Activated CD4-positive, CD25-positive, alpha-beta regulatory T cell treated with anti-CD3 and anti-CD28 coated beads, Interleukin-2, amount 50 U/mL, for 16 hours (primary cell): Measurements from ENCODE around the gene FAM171A2.

Source experiments
- DNase-seq: peaks from one replicate; pipeline ENCODE4 v3.0.0-alpha.2; 2020; ENCODE audit warnings: low read depth, low spot score

Gene FAM171A2

DNA sequence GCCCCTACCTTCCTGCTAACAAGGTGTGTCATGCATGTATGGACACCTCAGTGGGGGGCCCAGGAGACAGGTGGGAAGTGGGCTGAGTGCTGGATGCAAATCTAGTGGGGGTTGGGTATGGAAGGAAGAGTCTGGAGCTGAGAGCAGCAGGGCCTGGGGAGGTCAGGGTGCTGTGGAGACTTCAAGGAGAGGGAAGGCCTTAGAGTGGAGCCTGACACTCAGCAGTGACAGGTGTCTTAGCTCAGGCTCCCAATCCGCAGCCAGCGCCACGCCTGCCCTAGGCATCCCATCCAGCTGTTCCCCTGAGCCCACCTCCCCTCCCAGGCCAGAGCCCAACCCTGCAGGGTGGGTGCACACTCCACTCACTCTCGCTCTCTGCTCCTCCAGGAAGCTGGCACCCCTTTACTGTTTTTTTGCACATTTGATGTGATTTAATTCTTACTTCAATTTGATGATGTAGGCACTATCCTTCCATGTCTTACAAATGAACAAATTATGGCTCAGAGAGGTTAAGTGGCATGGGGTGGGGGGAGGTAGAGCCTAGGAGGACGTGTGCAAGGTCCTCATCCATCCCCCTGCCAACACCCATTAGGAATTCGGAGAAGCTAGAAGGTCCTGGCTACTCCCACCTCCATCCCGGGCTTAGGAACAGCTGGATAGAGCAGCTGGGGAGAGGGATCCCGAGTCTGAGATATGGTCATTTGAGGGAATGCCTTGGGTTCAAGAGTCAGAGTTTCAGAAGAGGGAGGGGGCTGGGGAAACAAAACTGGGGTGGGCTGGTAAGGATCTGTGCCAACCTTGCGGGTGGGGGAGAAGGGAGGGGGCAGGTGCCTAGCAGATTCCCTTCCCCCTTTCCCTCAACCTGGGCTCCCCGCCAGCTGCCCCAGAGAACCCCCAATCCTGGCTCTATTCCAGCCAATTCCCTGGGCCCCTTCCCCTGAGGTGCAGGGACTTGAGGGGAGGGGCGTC lies 2.1 kb downstream of the FAM171A2 start:
- DNase-seq = no peak

DNA sequence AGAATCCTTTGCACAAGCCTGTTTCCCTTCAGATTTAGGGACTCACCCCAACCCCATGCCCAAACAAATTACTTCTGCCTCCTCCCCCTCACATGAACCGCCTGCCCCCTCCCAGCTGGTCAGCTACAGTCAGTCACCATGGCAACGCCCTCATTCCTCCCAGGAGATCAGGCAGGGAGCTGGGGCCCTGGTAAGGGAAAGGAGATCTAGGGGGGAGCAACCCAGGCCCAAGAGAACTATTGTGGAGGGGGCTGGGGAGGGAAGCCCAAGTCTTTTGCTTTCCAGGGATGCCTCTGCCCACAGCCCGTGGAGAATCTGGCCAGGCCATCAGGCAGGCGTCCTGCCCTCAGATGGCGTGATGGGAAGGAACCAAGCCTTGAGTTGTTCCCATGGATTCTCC lies 2.8 kb downstream of the FAM171A2 start:
- no peak for DNase-seq

DNA sequence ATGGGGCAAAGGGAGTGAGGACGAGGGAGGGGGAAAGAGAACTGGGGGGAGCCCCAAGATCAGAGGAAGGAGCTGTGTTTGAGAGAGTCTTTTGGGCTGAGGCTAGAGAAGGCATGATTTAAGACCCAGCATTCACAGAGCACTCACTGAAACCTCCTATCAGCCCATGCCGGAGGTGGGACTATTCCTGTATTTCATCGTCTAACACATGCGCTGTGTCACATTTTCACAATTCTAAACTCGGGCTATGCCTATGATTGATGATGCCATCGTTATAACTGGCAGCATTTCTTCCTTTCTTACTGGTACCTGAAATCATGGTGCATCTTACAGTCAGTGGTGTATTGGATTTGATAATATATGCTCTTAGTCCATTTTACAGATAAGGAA lies 3.5 kb downstream of the FAM171A2 start:
- DNase-seq = no peak

DNA sequence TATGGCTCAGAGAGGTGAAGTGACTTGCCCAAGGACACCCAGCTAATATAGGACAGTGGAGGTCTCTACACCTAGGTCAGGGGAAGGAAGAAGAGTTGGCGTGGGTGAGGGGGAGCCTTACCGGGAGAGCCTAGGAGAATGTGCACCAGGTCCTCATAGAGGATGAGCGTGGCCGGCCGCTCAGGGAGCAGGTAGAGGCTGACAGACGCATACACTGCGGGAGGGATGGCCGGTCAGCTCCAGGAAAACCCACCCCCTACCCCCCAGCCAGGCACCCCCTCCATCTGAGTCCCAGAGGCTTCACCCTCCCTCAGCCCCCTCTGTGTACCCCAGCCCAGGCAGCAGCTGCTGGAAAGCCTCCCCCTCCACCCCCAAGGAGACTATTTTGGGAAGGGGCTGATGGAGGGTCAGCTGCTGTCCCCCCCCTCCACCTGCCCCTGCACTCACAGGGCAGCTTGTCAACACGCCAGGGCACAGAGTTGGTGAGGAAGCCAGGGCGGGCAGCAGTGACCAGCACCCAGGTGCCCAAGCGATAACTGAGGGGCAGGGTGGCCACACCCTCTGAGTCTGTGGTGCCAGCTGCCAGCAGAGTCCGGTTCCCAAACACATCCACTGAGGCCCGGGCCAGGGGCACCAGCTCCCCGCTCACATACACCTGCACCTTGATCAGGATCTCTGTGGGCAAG lies 4.1 kb downstream of the FAM171A2 start:
- DNase-seq = no peak

DNA sequence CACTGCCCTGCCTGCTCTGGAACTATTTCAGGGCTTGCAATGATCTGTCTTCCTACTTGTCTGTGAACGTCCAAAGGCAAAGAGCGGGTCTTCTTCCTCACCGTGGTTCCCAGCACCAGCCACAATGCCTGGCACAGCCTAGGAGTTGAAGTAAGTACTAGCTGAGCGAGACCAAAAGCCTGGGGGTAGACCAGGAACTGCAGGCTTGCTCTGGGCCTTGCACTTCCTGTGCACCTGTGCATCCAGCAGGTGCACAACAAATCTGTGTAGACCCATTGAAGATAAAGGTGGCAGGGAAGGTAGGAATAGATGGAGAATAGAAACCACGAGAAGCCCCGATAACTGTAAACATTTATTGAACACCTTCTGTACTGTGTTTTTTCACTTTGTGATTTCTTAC lies 4.6 kb downstream of the FAM171A2 start:
- no peak for DNase-seq

DNA sequence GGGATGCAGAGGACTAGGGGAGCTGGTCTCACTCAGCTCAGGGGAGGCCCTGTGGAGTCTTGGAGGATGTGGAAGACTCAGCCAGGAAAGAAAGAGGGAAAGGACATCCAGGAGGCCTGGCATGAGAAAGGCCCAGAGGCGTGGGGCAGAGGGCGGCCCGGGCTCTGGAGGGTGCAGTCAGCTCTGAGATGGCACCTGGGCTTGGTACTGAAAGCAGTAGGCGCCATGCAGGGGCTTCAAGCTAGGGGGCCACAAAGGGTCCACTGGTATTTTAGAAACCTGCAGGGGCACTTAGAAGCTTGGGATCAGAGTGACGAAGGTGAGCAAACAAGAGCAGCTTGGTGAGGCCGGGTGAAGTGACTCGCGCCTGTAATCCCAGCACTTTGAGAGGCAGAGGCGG lies 5.6 kb downstream of the FAM171A2 start:
- no peak for DNase-seq

DNA sequence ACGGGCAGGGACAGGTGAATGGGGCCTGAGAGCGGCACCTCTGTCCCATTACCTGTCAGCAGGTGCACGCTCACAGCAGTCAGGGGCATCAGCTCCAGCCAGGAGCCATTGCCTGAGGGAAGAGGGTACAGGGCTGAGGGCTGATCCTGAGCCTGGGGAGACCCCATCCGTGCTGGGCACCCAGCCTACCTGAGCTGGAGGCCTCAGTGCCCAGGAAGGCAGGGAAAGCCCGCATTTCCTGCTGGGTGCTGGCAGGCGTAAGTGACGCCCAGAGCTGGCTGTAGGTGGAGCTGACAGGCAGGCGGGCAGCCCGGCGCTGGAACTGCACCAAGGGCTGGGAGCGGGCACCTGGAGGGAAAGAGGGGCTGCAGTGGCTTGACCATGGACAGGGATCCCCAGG lies 7.4 kb downstream of the FAM171A2 start:
- DNase-seq = no peak

DNA sequence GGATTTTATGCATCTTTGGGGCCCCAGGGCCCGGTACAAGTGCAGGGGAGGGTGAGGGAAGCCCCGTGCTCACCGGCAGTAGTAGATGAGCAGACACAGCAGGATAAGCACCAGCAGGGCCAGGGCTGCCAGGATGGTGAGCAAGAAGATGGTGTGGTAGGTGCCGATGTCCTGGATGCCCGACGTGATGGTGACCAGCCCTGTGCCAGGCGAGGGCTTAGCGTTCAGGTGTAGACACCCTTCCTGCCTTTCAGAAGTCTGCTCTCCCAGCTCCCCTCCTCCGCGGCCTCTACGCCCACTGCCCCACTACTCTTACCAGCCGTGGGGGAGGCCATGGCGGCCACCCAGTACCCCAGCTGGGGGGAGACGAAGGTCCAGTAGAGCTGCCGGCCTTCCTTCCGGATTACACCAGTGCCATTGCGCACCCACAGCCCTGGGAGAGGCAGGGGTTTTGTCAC lies 8.0 kb downstream of the FAM171A2 start:
- no peak for DNase-seq

DNA sequence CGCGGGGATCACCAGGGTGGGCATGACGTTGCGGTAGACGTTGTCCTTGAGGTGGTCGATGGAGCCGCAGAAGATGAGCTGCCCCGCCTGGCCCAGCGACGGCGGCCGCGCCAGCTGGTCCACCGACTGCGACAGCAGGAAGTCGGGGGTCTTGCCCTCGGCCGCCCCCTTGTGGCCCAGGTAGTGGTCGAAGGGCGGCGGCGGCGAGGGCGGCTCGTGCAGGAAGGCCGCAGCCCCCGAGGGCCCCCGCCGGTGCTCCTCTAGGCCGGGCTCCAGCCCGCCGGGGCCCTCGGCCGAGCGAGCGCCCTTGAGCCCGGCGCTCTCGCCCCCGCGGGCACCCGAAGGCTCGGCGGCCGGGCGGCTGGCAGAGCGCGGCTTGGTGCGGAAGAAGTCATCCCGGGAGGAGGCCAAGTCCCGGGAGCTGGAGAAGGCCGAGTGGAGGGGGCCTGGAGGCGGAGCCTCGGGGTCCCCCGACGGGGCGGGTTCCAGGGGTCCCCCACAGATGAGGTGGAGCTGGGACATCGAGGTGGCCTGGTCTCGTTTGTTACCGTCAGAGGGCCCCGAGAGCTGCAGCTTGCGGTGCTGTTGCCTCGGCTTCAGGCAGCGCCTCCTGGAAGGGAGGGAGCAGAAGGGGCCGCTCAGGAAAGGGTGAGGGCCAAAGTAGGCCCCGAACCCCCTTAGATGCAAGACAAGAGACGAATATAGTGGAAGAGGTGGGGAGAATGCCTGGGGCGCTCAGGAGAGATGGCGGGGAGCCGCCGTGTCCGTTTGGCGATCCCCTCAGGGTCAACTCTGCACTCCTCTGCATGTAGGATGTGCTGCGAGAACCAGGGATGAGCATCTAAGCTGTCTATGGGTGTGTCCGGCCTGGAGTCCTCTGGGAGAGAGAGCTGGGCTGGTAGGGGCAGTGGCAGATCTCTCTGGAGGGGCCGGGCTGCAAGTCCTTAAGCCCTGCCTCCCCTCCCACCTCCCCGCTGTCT lies 8.8 kb downstream of the FAM171A2 start:
- no peak for DNase-seq

DNA sequence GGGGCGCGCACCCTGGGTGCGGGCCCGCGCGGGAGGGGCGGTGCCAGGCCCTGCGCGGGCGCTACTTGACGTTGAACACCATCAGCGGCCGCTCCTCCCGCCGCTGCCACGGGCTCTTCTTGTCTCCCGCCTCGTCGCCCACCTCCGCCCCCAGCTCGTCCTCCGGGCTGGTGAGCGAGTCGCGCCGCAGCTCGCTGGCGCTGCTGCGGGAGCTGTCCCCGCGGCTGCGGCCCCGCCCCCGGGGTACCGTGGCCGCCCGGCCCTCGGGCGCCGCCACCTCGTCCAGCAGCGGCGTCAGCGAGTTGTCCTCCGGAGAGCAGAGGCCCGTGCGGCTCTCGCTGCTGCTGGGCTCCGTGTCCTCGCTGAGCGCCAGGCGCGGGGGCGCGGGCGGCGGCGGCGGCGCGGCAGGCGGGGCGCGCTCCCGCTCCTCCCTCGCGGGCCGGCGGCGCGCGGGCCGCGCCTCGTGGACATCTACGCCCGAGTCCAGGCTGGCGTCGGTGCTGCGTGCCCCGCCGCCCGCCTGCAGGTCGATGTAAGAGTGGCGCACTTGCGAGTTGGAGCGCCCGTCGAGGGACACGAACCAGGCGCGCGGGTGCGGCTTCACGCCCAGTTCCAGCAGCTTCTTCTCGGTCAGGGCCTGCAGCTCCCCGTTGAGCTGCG lies 9.9 kb downstream of the FAM171A2 start:
- no peak for DNase-seq

DNA sequence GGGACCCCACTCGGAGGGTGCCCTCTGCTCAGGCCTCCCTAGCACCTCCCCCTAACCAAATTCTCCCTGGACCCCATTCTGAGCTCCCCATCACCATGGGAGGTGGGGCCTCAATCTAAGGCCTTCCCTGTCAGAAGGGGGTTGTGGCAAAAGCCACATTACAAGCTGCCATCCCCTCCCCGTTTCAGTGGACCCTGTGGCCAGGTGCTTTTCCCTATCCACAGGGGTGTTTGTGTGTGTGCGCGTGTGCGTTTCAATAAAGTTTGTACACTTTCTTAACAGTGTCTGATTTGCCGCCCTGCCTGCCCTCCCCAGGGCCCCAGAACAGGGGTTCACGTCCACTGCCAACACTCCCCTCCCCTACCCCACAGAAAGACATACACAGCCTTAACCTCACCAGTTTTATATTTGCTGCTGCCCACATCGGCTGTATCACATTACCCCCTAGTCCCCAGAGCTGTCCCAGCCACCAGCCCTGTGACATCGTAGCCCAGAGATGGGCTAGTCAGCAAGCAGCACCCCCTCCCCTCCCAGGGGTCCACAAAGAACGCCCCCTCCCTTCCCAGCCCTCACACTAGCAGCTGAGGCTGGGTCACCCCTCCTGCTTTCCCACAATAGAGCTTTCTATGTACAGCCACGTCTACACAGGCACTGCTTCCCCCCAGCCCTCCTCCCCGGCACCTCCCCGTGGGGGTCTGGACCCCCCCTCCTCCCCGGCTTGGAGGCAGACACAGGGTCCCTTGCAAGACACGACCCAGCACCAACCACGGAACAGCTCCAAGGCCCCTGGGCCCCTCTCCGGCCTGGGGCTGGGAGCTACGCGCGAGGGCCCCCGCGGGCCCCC lies 10.6 kb downstream of the FAM171A2 start:
- no peak for DNase-seq

DNA sequence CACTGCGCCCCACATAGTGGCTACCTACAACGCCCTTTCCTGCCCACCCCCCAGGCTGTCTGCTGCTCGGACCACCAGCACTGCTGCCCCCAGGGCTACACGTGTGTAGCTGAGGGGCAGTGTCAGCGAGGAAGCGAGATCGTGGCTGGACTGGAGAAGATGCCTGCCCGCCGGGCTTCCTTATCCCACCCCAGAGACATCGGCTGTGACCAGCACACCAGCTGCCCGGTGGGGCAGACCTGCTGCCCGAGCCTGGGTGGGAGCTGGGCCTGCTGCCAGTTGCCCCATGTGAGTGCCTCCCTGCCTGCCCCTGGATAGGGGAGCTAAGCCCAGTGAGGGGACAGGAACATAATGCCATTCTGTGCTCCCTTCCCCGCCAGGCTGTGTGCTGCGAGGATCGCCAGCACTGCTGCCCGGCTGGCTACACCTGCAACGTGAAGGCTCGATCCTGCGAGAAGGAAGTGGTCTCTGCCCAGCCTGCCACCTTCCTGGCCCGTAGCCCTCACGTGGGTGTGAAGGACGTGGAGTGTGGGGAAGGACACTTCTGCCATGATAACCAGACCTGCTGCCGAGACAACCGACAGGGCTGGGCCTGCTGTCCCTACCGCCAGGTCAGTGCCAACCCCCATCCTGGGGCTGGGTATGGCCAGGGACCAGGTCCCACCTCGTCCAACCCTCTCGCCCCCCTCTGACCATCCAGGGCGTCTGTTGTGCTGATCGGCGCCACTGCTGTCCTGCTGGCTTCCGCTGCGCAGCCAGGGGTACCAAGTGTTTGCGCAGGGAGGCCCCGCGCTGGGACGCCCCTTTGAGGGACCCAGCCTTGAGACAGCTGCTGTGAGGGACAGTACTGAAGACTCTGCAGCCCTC lies 11.5 kb downstream of the FAM171A2 start:
- DNase-seq = no peak

DNA sequence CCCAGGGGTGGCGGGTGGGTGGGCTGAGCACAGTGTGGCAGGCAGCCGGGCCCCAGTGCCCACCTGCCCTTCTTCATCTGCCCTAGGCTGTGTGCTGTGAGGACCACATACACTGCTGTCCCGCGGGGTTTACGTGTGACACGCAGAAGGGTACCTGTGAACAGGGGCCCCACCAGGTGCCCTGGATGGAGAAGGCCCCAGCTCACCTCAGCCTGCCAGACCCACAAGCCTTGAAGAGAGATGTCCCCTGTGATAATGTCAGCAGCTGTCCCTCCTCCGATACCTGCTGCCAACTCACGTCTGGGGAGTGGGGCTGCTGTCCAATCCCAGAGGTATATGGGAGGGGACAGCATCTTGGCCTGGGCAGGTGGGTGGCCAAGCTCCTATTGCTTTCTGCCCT lies 12.2 kb downstream of the FAM171A2 start:
- DNase-seq = no peak

DNA sequence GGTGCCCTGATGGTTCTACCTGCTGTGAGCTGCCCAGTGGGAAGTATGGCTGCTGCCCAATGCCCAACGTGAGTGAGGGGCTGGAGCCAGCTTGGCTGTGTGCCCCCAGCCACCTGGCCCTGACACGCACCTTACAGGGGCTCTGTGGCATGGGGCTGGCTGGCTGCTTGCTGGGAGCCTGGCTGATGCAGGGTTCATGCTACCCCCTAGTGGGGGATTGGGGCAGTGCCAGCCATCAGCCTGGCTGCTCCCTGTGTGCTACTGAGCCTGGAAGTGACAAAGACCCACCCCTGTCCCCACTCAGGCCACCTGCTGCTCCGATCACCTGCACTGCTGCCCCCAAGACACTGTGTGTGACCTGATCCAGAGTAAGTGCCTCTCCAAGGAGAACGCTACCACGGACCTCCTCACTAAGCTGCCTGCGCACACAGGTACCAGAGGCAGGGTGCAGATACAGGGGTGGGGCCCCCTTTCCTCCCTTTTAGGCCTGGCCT lies 12.9 kb downstream of the FAM171A2 start:
- DNase-seq = peak; percentile 47

DNA sequence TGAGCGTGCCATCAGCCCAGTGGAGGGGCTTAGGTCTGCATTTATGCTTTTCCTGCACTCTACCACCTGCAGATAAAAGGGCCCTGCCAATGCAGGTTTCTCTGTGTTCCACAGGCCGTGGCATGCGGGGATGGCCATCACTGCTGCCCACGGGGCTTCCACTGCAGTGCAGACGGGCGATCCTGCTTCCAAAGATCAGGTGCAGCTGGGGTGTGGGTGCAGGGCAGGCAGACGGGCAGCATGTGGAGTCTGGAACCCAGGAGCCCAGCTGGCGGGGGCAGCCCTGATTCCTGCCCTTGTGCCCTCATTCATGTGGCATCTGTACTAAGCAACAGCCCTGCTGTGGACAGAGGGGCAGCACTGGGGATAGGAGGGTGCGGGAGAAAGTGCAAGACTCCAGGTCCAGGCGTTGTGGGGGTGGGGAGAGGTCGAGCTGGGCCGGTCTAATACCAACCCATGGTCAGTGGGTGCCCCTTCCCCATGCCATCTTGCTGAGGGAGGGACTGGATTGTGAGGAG lies 14.0 kb downstream of the FAM171A2 start:
- DNase-seq = no peak

DNA sequence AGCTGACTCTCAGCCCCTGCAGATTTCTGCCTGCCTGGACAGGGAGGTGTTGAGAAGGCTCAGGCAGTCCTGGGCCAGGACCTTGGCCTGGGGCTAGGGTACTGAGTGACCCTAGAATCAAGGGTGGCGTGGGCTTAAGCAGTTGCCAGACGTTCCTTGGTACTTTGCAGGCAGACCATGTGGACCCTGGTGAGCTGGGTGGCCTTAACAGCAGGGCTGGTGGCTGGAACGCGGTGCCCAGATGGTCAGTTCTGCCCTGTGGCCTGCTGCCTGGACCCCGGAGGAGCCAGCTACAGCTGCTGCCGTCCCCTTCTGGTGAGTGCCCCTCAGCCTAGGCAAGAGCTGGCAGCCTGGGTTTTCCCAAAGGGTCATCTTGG lies 14.7 kb downstream of the FAM171A2 start:
- no peak for DNase-seq

DNA sequence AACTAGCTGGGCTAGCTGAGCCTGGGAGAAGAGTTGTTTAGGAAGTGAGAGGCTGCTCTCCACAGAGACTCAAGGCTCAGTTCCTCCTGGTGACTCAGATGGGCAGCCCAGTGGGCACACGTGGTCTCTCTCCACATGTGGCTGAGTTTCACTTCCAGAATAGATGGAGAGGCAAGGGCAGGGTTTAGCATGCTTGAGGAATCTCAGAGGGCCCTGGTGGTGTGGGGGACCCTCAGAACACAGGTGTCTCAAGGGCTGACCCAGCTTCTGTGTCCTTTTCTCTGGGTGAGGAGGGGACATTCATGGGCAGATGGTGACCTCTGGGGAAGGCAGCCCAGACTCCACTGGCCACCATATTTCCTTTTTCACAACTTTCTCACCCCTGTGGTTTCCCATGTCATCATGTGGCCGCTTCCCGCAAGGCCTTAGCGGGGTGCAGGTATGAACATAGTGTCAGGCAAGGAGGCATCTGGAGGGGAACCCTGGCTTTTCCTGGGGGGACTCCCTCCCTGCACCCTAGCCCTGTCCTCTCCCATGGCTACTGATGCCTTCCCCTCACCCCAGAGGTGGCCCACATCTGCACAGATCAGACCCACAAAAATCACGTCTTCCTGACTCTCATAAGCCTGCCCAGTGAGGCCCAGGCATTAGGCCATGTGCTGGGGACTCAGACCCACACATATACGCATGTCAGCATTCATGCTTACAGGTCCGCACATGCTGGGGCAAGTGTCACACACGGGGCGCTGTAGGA lies 15.2 kb downstream of the FAM171A2 start:
- DNase-seq = no peak
